ENCODE data around the gene KCND3.

KCND3 gene

DNA sequence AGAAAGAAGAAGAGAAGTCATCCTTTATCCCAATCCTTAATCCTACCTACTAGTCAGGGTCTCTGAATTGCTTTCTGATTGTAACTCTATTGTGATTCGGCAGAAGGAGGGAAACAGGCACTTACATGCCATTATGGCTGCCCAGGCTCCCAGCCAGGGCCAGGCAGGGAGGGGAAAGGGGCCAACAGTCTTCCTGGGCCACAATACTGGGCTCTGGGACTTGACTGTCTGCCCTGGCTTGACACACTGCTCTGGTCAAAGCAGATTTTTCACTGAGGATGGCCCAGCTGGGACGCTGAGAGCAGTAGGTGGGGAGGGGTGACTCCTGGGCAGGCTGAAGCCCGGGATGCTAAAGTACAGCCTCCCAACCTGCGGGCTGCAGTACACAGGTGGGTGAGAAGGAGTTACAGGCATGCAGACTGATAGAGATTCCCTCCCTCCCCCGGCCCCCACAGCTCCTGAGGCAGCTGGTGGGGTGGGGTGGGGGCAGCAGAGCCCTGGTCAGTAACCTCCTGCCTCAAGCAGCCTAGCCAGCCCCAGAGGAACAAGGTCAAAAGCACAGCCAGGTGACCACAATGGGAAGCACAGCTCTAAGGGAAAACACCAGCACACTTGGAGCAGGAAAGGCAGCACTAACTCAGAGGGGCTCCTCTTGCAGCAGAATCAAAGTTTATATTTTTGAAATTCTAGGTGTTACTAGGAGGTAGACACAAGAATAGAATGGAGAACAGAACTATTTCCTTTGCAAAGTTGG is 25.3 kb downstream of the KCND3 start:
- H3K4me3 ChIP-seq (ENCODE audit: low read depth, low read length) = no peak overlapping the region
- TF ChIP-seq, protein P1, sequence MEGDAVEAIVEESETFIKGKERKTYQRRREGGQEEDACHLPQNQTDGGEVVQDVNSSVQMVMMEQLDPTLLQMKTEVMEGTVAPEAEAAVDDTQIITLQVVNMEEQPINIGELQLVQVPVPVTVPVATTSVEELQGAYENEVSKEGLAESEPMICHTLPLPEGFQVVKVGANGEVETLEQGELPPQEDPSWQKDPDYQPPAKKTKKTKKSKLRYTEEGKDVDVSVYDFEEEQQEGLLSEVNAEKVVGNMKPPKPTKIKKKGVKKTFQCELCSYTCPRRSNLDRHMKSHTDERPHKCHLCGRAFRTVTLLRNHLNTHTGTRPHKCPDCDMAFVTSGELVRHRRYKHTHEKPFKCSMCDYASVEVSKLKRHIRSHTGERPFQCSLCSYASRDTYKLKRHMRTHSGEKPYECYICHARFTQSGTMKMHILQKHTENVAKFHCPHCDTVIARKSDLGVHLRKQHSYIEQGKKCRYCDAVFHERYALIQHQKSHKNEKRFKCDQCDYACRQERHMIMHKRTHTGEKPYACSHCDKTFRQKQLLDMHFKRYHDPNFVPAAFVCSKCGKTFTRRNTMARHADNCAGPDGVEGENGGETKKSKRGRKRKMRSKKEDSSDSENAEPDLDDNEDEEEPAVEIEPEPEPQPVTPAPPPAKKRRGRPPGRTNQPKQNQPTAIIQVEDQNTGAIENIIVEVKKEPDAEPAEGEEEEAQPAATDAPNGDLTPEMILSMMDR (IDR thresholded peaks at IDR 0.05; ENCODE audit: borderline replicate concordance, insufficient read depth, low read depth, low read length) = no peak

DNA sequence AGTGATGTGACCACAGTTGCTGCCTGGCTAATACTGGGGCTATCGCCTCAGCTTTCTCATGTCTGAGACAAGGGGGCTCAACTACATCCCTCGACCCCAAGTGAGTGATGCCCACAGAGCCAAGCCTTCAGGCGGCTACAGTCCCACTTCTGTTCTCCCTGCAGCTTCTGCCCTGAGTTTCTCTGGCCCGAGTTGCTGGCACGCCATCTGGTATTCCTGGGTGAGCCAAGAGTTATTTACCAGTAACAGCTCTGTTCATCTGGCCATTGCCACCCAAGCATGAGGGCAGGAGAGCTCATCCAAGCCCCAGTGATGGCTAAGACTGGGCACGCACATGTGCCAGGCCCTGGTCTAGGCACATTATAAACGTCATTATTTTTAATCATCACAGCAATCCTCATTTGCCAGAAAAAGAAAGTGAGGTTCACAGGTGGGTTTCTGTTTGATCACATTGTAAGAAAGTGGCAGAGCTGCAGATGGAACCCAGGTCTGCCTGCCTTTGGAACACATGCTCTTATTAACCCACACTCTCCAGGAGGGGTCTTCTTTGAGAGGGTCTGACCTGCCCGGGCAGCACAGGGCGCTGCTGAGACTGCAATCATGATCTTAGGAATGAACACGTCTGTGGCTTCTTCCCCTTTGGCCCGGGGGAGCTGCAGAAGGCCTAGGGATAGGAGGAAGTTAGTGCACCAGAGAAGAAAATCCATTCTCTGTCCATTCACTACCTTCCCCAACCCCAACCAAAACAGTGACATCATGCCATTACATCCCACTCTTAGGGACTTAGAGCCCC is 27.5 kb downstream of the KCND3 start:
- H3K4me3 ChIP-seq (ENCODE audit: low read depth, low read length) = no peak overlapping the region
- TF ChIP-seq, protein P1 (IDR thresholded peaks at IDR 0.05; ENCODE audit: borderline replicate concordance, insufficient read depth, low read depth, low read length) = no peak

DNA sequence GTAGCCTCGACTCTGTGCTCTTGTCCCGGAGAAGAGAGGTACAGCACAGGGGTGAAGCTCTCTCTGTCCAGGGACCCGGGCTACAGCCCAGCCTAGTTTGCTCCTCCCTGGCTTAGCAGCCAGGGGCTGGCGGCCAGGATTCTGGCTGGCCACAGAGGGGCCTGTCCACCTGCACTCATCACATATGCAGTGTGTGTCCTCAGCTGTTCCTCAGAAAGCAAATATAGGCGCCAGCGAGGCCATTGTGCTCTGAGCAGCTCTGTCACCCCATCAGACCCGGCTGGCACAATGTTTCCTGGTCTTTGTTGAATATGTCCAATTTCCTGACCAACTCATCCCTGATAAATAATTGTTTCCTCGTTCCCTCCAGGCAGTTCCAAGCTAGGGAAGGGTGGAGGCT is 28.5 kb downstream of the KCND3 start:
- no peak overlapping the region for H3K4me3 ChIP-seq (ENCODE audit: low read depth, low read length)
- TF ChIP-seq, protein P1 (IDR thresholded peaks at IDR 0.05; ENCODE audit: borderline replicate concordance, insufficient read depth, low read depth, low read length) = no peak

DNA sequence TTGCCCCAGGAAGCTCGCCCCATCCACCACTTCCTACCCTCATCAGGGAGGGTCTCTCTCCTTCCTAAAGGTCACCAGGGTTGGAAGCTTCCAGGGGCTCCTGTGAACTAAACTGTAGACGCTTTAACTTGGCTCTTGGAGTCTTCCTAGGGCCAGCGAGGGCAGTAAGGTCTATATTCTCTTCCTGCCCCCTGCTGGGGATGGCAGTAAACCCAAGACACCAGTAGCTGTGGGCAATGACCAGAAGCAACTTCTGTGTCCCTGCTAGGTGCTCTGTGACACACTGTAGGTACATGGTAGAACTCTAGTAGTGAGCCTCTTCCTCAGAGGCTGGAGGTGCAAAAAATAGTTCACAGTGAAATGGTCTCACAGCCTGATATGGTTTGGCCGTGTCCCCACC is 30.0 kb downstream of the KCND3 start:
- H3K4me3 ChIP-seq (ENCODE audit: low read depth, low read length) = no peak overlapping the region
- TF ChIP-seq, protein P1 (IDR thresholded peaks at IDR 0.05; ENCODE audit: borderline replicate concordance, insufficient read depth, low read depth, low read length) = no peak

DNA sequence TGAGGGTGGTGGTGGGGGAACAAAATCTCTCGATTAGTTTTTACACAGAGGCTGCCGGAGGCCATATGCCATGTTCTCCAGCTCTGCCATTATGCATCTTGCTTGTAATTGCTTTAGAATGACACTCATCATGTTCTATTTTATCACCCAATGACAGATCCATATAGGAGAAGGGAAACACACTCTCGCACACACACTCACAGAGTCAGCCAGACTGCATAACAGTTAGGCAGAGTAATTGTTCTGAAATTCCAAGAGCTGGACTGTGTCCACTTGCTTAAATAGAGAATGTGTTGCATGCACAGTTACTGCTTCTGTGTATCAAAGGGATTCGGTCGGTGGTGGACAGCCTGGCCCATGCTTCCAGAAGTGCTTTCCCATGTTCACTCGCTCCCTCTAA is 30.6 kb downstream of the KCND3 start:
- TF ChIP-seq, protein P1 (IDR thresholded peaks at IDR 0.05; ENCODE audit: borderline replicate concordance, insufficient read depth, low read depth, low read length) = no peak
- H3K4me3 ChIP-seq (ENCODE audit: low read depth, low read length) = no peak overlapping the region

DNA sequence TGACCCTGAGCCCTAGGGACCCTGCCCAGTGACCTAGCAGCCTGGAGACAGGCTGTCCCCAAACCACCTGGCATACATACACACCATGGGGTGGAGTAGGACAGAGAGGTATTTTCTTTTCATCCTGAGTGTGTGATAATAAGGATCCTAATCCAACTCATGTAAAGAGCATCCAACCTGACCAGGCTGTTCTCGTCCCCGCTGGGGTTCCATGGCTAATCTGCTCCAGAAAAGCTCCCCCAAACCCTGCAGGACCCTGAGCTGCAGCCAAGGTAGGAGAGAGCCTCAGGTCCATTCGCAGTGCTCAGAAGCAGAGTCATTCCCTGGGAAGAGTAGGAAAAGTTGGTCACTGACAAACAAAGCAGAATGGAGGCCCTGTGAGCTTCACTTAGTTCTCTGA is 31.4 kb downstream of the KCND3 start:
- H3K4me3 ChIP-seq (ENCODE audit: low read depth, low read length) = no peak overlapping the region
- TF ChIP-seq, protein P1 (IDR thresholded peaks at IDR 0.05; ENCODE audit: borderline replicate concordance, insufficient read depth, low read depth, low read length) = no peak

All from GM12875 (cell line).